Activated CD8-positive, alpha-beta memory T cell treated with anti-CD3 and anti-CD28 coated beads, Interleukin-2, amount 50 U/mL, for 48 hours (primary cell): ENCODE measurements around the gene CCDC127.
A peak's percentile ranks its signal among the peaks of the same experiment; 100 is the strongest.

ENCODE experiments used
- DNase-seq: peaks from one replicate; pipeline ENCODE4 v3.0.0-alpha.2; 2020

Gene CCDC127

DNA sequence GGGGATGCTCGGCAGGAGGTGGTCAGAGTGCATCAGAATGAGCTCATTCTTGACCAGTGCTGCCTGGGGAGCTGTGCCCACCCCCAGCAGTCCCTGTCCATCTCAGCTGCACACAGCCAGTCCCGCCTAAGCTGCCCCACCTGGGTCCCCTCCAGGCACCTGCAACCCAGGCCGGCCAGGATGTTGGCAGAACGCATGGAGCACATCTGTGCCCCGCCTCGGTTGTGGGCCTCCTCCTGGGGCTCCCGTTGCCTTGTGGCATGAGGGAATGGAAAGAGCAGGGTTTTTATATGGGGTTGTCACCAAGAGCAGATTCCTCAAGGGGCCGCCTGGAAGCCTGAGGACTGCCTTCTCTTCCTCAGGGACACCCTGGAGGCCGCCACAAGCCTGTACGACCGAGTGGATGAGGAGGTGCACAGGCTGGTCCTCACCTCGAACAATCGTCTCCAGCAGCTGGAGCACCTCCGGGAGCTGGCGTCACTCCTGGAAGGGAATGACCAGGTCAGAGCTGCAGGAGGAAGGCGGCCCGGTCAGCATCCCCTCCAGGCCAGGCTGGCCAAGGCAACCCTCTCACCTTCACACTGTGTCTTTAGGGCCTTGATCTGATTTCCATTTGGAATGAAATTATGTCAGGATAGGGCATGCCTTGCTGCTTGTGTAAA is 61.4 kb downstream of the CCDC127 start:
- DNase-seq, result peak; percentile 40

DNA sequence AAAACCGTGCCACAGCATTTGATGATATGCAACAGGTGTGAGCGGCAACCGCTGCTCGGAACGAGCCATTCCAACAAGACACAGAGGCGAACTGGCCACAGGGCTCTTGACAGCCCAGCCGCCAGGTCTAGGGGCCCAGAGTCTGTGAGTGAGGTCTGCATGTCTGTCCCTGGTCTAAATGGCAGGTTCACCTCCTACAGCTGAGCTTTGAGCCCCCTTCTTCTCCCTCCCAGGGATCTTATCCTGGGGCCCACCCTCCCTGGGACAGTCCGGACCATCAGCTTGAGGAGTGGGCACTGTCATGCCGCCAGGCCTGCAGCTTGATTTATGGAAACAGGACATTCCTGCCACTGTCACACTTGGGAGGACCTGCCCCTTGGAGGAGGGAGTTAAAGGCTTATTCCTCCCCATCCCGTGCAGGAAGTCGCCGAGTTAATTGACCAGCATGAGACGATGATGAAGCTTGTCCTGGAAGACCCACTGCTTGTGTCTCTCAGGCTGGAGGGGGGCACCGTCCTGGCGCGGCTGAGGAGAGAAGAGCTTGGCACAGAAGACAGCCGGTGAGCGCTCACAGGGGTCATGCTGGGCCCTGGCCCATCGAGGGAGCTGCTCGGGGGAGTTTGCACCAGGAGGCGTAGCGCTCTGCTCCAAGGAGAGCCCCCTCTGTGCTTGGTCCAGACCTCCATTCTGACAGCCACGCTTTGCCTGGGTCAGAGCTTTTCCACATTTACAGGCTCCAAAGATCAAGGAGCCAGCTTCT is 62.1 kb downstream of the CCDC127 start:
- peak; percentile 26 for DNase-seq

DNA sequence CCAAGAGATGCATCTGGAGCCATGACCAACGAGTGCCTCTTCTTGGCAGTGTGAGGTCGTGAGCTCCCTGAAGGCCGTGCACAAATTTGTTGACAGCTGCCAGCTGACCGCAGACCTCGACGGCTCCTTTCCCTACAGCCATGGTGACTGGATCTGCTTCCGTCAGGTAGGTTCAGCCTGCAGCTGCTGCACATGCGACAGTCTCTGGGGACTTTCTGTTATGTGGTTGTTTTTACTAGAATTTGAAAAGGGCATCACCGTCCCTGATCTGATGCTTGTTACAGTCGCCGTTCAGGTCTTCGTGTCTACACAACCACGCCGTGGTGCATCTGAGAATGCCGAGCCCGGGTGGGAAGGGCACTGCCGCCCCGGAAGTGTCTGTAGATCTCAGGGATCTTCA is 63.1 kb downstream of the CCDC127 start:
- DNase-seq, result peak; percentile 23

DNA sequence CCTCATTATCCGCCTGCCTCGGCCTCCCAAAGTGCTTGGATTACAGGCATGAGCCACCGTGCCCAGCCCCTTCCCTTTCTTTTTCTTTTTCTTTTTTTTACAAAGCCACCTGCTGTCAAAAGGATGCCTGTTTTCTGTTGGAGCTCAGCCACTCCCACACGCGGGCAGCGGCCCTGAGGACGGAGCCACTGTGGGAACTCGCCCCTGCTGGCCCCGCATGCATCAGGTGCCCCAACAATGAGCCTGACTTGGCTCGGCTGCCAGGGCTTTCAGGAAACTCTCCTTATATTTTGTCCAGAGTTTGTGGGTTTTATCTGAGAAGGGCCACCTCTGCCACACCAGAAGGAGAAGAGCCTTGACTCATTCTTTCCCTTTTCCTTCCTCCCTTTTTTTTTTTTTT is 63.7 kb downstream of the CCDC127 start:
- DNase-seq, result no peak

DNA sequence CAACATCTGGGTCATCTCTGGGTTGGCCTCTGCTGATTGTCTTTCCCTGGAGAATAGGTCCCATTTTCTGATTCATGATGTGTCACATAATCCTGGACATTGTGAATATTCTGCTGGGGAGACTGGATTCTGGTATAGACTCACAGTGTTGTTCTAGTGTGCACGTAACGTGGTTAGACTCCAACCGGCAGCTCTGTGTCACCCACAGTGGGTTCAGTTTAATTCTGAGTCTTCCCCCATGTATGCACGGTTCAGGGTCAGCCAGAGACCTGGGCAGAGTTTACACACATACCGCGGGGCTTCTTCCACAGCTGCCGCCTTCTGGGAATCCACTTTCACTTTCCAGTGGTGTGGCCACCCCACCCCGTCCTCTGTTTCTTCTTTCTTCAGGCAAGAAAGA is 64.7 kb downstream of the CCDC127 start:
- DNase-seq, result peak; percentile 13

DNA sequence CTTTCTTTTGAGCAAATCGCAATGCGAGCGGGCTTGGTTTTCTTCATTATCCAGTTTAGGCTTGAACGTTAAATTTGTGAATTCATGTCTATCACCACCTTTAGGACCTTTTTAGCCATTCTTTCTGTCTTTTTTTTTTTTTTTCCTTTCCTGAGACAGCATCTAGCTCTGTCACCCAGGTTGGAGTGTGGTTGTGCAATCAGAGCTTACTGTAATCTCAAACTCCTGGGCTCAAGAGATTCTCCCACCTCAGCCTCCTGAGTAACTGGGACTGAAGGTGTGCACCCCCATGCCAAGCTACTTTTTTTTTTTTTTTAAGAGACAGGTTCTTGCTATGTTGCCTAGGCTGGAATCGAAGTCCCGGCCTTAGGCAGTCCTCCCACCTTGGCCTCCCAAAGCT is 65.9 kb downstream of the CCDC127 start:
- DNase-seq, result no peak

DNA sequence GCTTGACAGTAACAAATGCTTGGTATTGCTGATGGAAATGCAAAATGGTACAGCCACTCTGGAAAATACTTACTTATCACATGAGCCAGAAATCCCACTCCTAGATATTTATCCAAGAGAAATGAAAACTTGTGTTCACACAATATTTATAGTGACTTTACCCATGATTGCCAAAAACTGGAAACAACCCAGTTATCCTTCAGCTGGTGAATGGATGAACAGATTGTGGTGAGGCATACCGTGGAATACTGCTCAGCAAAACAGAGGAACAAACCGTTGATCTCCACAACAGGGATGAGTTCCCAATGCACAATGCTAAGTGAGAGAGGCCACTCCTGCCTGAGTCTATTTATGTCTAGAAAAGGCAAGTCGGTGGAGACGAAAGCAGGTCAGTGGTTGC is 67.2 kb downstream of the CCDC127 start:
- DNase-seq, result peak; percentile 4

DNA sequence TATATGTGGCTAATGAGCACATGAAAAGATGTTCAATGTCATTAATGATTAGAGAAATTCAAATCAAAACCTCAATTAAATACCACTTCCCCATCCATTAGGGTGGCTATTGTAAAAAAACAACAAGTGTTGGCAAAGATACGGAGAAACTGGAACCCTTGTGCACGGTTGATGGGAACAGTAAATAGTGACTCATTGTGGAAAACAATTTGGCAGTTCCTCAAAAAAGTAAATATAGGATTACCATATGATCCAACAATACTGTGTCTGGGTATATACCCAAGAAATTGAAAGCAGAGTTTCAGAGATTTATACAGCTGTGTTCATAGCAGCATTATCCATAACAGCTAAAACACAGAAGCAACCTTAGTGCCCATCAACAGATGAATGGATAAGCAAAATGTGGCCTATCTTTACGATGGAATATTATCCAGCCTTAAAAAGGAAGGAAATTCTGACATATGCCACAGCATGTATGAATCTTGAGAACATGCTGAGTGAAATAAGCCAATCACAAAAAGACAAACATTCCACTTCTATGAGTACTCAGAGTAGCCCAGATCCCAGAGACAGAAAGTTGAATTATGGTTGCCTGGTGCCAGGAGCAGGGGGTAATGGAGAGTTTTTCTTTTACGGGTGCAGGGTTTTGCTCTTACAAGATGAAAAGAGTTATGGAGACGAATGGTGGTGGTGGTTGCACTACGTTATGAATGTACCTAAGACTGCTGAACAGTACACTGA is 68.0 kb downstream of the CCDC127 start:
- no peak for DNase-seq

DNA sequence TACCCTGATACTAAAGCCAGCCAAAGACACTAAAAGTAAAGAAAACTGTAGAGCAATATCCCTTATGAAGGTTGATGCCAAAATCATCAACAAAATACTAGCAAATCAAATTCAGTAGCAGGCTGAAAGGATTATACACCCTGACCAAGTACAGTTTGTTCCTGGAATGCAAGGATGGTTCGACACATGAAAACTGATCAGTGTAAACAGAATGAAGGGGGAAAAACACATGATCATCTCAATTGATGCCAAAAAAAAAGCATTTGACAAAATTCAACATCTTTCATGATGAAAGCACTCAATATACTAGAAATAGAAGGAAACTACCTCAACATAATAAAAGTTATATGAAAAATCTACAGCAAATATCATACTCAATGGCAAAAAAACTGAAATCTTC is 70.2 kb downstream of the CCDC127 start:
- no peak for DNase-seq
